OCI-LY1 (cell line): ENCODE results near the gene DNAJC7.
A peak's percentile ranks its signal among the peaks of the same experiment; 100 is the strongest.

Source experiments
- H2AFZ ChIP-seq: fragments of 200-600 bp; sonication (generic), shearing (Covaris generic); 2 replicates; pipeline ENCODE4 v1.6.0; 2014; ENCODE audit warnings: antibody characterized with exemption, mild to moderate bottlenecking, low read length
- H3F3A ChIP-seq: fragments of 200-600 bp; sonication (generic), shearing (Covaris generic); 2 replicates; pipeline ENCODE4 v1.6.0; 2014; ENCODE audit warnings: mild to moderate bottlenecking, antibody characterized with exemption, low read length, moderate library complexity; ENCODE audit not compliant: insufficient read depth
- H3K27ac ChIP-seq: fragments of 200-600 bp; sonication (generic); 2 replicates; pipeline ENCODE4 v1.5.1; 2014; ENCODE audit warnings: low read length, mixed run types, mild to moderate bottlenecking, low read depth; ENCODE audit not compliant: poor library complexity, severe bottlenecking
- H3K27me3 ChIP-seq: fragments of 200-600 bp; sonication (generic); 2 replicates; pipeline ENCODE4 v1.6.0; 2014; ENCODE audit warnings: antibody characterized with exemption, mild to moderate bottlenecking, low read length, moderate library complexity; ENCODE audit not compliant: insufficient read depth
- H3K36me3 ChIP-seq: fragments of 200-600 bp; sonication (generic); 2 replicates; pipeline ENCODE4 v1.6.1; 2014; ENCODE audit warnings: mild to moderate bottlenecking, antibody characterized with exemption, low read length, moderate library complexity, mixed read lengths; ENCODE audit not compliant: insufficient read depth
- H3K4me1 ChIP-seq: fragments of 200-600 bp; sonication (generic); 2 replicates; pipeline ENCODE4 v1.5.1; 2014; ENCODE audit warnings: mild to moderate bottlenecking, low read length, moderate library complexity; ENCODE audit not compliant: insufficient read depth, severe bottlenecking
- H3K4me2 ChIP-seq: fragments of 200-600 bp; sonication (generic), shearing (Covaris generic); 2 replicates; pipeline ENCODE4 v1.6.1; 2014; ENCODE audit warnings: low read length
- H3K4me3 ChIP-seq: fragments of 200-600 bp; sonication (generic); 2 replicates; pipeline ENCODE4 v1.5.1; 2014; ENCODE audit warnings: low read length, low read depth, mild to moderate bottlenecking, mixed read lengths; ENCODE audit not compliant: poor library complexity, severe bottlenecking
- H3K79me2 ChIP-seq: fragments of 200-600 bp; shearing (Covaris generic); 2 replicates; pipeline ENCODE4 v1.6.1; 2016; ENCODE audit warnings: mixed run types, low read length, mixed read lengths; ENCODE audit not compliant: insufficient read depth
- H3K9ac ChIP-seq: fragments of 200-600 bp; sonication (generic), shearing (Covaris generic); 2 replicates; pipeline ENCODE4 v1.6.1; 2014; ENCODE audit warnings: mild to moderate bottlenecking, low read length, mixed read lengths
- H3K9me2 ChIP-seq: fragments of 200-600 bp; sonication (generic), shearing (Covaris generic); 2 replicates; pipeline ENCODE4 v1.6.1; 2014; ENCODE audit warnings: low read depth, mild to moderate bottlenecking, low read length, mixed read lengths
- H3K9me3 ChIP-seq: fragments of 200-600 bp; shearing (Covaris generic); 2 replicates; pipeline ENCODE4 v1.6.1; 2014; ENCODE audit warnings: low read length, mixed read lengths
- H4K20me1 ChIP-seq: fragments of 200-600 bp; sonication (generic), shearing (Covaris generic); 2 replicates; pipeline ENCODE4 v1.6.0; 2016; ENCODE audit warnings: mild to moderate bottlenecking, low read length; ENCODE audit not compliant: insufficient read depth
- CTCF ChIP-seq: fragments of 200-600 bp; sonication (generic), shearing (Covaris generic); IDR thresholded peaks from 2 replicates; pipeline ENCODE4 v1.5.1; 2017; ENCODE audit warnings: mild to moderate bottlenecking, antibody characterized with exemption, low read length, moderate library complexity, mixed read lengths
- EZH2 ChIP-seq: fragments of 200-600 bp; sonication (generic), shearing (Covaris generic); IDR thresholded peaks from 2 replicates; pipeline ENCODE4 v1.8.0; 2017; ENCODE audit warnings: borderline replicate concordance, mixed run types, mild to moderate bottlenecking, antibody characterized with exemption, low read length, moderate library complexity, mixed read lengths

Gene DNAJC7

GRCh38 chr17:41965694-41966462, 51.4 kb downstream of the DNAJC7 start:
- Histone ChIP-seq H3K27ac (no peak overlapping the region), H3K9me2 (no peaks in the 10 kb centered on the region), H3K27me3 (no peaks in the 10 kb centered on the region; the same call in 1 of the 2 replicates), H3F3A (peaks cover 4% of the 10 kb centered on the region; the same call in 1 of the 2 replicates), H2AFZ (no peak overlapping the region), H3K9ac (peak overlapping the region; percentile 87), H3K4me1 (peaks cover 26% of the 10 kb centered on the region), H3K79me2 (no peaks in the 10 kb centered on the region), H4K20me1 (no peaks in the 10 kb centered on the region), H3K4me2 (peak overlapping the region; percentile 94), H3K4me3 (peak overlapping the region; percentile 77), H3K9me3 (no peaks in the 10 kb centered on the region), H3K36me3 (peaks cover 20% of the 10 kb centered on the region)
- TF ChIP-seq EZH2 (no peak), CTCF (no peak)

- H3K9ac ChIP-seq: no peak overlapping the region
- no peaks in the 10 kb centered on the region for H3K9me2 ChIP-seq
- no peaks in the 10 kb centered on the region for H4K20me1 ChIP-seq
- peaks cover 20% of the 10 kb centered on the region for H3K4me1 ChIP-seq
- H3K4me3 ChIP-seq: no peak overlapping the region
- H3K4me2 ChIP-seq: no peak overlapping the region
- H3K9me3 ChIP-seq: no peaks in the 10 kb centered on the region
- peaks cover 4% of the 10 kb centered on the region; the same call in 1 of the 2 replicates for H3F3A ChIP-seq
- no peaks in the 10 kb centered on the region for H3K79me2 ChIP-seq
- H3K36me3 ChIP-seq: peaks cover under 1% of the 10 kb centered on the region; the same call in 1 of the 2 replicates
- no peak overlapping the region for H3K27ac ChIP-seq
- H2AFZ ChIP-seq: no peak overlapping the region
- no peaks in the 10 kb centered on the region; the same call in 1 of the 2 replicates for H3K27me3 ChIP-seq
- peak; percentile 96 for TF ChIP-seq CTCF
- no peak for TF ChIP-seq EZH2
These were observed 54.3 kb downstream of the DNAJC7 start for GRCh38 chr17:41962768-41963434.

- TF ChIP-seq CTCF (no peak), EZH2 (no peak)
- Histone ChIP-seq H3K36me3 (no peaks in the 10 kb centered on the region), H2AFZ (no peak overlapping the region), H3F3A (peaks cover 4% of the 10 kb centered on the region; the same call in 1 of the 2 replicates), H4K20me1 (no peaks in the 10 kb centered on the region), H3K4me2 (no peak overlapping the region), H3K9me3 (no peaks in the 10 kb centered on the region), H3K4me3 (no peak overlapping the region), H3K27ac (no peak overlapping the region), H3K9me2 (no peaks in the 10 kb centered on the region), H3K27me3 (no peaks in the 10 kb centered on the region; the same call in 1 of the 2 replicates), H3K4me1 (peaks cover 13% of the 10 kb centered on the region), H3K9ac (no peak overlapping the region), H3K79me2 (no peaks in the 10 kb centered on the region)
These were observed 55.1 kb downstream of the DNAJC7 start for GRCh38 chr17:41962111-41962510.
